IPS-NIHi7 (cell line): Measurements from ENCODE around the gene LTO1.

ENCODE experiments used
- DNase-seq: peaks from one replicate; pipeline ENCODE4 v3.0.0; 2012; ENCODE audit warnings: mixed read lengths; ENCODE audit errors: extremely low spot score

LTO1 gene

GRCh38 chr11:69657911-69658625 lies 17.1 kb downstream of the LTO1 start:
- DNase-seq = peak; percentile 78

- no peak for DNase-seq
These were observed 17.7 kb downstream of the LTO1 start for GRCh38 chr11:69657456-69657910.

GRCh38 chr11:69656536-69657455 lies 18.4 kb downstream of the LTO1 start:
- no peak for DNase-seq

DNA sequence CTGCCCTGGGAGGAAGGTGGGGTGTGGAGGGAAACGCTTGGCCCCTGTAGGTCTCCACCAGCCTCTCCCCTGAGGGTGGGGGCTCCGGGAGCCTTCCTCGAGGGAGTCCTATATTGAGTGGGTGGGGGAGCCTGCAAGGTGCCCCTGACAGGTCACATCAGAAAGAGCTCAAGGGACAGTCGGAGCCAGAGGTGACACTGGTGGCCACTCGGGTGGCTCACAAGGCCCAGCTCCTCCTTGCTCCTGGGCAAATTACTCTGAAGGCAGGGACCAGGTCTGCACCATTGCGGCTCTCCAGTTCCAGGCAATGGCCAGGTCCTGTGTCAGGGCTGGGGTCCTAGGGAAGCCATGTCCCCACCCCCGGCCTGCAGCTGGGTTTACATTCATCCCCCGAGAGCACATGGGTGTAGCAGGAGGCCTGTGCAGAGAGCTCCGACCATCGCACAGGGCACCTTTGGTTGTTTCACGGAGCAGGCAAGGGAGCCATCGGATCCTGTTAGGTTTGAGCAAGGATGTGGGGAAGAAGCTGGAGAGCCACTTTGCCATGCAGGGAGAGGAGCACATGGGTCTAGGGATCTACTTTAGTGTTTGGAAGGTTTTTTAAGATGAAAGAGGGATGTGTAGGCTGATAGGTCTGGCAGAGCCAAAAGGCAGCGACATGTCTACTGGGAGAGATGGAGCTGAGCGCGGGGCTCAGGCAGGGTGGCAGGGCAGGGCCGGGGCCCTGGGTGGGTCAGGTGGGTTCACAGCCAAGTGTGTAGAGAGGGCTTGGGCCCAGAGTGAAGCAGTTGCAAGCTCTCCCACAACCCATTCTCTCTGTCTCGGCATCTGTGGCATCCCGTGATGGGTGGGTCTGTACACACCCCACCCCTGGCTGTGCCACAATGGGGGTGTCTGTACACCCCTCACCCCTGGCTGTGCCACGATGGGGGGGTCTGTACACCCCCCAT lies 19.4 kb downstream of the LTO1 start:
- DNase-seq = no peak

DNA sequence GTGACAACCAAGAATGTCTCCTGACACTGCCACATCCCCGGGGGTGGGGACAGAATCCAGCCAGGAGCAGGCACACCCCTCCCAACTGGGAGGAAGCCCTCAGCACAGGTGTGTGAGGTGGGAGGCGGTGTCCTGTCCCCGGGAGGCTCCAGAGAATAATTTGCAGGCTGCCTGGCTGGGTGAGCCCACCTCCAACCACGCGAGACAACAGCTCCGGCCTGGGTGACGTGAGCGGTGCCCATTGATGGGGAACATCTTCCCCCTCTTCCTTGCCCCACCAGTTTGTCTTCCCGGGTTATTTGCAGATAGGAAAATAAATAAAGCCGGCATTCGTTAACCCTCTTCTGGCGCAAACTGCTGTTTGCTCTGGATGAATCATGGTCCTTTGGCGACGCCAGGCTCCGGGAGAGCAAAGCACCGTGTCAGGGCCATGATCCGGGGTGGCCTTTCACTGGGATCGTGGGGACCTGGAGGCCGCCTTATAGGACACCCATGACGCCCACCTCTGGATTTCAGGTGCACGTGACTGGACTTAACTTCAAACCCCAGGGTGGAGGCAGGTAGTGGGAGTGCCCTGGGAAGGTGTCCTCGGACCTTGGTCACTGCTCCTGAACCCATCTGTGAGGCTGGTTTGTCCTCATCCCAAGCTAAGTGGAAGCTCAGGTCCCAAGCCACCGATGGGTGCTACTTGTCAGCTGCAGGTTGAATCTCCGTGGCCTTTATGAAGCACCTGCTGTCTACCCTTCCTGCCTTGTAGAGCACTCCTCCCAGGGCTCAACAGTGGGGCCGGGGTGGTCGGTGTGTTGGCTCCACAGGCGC lies 20.3 kb downstream of the LTO1 start:
- DNase-seq = no peak

GRCh38 chr11:69654001-69654659 lies 21.0 kb downstream of the LTO1 start:
- DNase-seq = no peak

DNA sequence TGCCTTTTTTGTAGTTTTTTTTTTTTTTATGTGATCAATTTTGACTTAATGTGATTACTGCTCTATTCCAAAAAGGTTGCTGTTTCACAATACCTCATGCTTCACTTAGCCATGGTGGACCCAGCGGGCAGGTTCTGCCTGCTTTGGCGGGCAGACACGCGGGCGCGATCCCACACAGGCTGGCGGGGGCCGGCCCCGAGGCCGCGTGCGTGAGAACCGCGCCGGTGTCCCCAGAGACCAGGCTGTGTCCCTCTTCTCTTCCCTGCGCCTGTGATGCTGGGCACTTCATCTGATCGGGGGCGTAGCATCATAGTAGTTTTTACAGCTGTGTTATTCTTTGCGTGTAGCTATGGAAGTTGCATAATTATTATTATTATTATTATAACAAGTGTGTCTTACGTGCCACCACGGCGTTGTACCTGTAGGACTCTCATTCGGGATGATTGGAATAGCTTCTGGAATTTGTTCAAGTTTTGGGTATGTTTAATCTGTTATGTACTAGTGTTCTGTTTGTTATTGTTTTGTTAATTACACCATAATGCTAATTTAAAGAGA lies 21.7 kb downstream of the LTO1 start:
- DNase-seq = no peak

DNA sequence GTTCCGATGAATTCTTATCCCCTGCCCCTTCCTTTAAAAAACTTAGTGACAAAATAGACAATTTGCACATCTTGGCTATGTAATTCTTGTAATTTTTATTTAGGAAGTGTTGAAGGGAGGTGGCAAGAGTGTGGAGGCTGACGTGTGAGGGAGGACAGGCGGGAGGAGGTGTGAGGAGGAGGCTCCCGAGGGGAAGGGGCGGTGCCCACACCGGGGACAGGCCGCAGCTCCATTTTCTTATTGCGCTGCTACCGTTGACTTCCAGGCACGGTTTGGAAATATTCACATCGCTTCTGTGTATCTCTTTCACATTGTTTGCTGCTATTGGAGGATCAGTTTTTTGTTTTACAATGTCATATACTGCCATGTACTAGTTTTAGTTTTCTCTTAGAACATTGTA lies 22.2 kb downstream of the LTO1 start:
- DNase-seq = no peak

DNA sequence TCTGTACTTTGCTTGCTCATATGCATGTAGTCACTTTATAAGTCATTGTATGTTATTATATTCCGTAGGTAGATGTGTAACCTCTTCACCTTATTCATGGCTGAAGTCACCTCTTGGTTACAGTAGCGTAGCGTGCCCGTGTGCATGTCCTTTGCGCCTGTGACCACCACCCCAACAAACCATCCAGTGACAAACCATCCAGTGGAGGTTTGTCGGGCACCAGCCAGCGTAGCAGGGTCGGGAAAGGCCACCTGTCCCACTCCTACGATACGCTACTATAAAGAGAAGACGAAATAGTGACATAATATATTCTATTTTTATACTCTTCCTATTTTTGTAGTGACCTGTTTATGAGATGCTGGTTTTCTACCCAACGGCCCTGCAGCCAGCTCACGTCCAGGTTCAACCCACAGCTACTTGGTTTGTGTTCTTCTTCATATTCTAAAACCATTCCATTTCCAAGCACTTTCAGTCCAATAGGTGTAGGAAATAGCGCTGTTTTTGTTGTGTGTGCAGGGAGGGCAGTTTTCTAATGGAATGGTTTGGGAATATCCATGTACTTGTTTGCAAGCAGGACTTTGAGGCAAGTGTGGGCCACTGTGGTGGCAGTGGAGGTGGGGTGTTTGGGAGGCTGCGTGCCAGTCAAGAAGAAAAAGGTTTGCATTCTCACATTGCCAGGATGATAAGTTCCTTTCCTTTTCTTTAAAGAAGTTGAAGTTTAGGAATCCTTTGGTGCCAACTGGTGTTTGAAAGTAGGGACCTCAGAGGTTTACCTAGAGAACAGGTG lies 23.1 kb downstream of the LTO1 start:
- DNase-seq = no peak

DNA sequence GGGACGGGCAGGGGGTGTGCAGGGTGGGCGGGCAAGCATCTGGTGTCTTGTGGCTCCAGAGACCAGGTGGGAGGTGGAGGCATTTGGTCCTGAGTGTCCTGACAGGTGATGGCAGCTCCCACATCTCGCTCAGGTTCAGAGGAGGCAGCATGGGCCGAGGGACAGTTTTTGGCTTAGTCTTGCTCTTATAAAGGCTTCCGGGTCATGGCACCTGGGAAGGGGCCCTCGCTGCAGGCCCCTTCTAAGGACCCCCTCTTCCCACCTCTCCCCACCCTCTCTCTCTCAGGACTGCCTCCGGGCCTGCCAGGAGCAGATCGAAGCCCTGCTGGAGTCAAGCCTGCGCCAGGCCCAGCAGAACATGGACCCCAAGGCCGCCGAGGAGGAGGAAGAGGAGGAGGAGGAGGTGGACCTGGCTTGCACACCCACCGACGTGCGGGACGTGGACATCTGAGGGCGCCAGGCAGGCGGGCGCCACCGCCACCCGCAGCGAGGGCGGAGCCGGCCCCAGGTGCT lies 24.3 kb downstream of the LTO1 start:
- no peak for DNase-seq

DNA sequence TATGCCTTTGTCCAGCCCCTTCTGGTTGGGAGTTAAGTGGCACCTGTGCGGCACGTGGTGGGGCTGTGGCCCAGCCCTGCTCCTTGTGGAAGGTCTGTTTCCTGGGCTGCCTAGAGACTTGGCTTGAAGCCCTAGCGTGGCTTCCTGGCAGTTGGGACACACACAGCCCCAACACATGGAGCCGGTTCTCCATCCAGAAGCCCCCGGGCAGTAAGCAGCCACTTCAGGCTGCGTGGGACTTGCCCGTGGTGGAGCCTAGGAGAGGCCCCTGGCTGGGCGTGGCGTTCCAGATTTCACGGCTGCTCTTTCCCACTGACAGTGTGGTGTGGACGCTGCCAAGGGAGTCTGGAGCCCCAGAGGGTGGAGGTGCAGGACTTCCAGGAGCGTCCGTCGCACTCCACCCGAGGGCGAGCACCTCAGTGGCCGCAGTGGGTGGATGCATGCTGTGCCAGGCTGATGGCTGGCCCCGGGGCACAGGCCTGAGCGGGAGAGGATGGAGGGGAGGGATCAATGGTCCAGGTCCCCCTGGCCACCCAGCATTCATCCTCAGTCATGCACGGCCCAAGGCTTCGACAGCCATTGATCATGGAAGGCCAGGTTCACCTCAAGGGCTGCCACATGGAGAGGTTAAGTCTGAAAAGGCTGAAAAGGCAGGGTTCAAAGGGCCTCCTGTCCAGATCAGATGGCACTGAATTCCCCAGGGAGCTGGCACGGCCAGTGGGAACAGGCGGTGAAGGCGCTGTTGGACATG lies 24.9 kb downstream of the LTO1 start:
- DNase-seq = no peak

DNA sequence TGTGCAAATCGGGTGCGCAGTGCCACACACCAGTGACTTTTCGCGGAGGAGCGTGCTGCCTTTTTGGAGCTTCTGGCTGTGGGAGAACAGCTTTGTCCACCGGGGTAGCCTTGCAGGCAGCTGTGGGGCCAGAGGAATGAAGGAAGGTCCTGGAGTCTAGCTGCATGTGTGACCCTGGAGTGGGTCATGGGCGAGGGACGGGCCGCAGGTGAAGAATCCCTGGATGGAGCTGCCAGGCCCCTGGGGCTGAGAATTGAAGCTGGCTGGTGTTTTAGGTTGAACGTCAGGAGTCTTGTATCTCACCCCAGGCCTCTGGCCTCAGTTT lies 25.6 kb downstream of the LTO1 start:
- DNase-seq = no peak

DNA sequence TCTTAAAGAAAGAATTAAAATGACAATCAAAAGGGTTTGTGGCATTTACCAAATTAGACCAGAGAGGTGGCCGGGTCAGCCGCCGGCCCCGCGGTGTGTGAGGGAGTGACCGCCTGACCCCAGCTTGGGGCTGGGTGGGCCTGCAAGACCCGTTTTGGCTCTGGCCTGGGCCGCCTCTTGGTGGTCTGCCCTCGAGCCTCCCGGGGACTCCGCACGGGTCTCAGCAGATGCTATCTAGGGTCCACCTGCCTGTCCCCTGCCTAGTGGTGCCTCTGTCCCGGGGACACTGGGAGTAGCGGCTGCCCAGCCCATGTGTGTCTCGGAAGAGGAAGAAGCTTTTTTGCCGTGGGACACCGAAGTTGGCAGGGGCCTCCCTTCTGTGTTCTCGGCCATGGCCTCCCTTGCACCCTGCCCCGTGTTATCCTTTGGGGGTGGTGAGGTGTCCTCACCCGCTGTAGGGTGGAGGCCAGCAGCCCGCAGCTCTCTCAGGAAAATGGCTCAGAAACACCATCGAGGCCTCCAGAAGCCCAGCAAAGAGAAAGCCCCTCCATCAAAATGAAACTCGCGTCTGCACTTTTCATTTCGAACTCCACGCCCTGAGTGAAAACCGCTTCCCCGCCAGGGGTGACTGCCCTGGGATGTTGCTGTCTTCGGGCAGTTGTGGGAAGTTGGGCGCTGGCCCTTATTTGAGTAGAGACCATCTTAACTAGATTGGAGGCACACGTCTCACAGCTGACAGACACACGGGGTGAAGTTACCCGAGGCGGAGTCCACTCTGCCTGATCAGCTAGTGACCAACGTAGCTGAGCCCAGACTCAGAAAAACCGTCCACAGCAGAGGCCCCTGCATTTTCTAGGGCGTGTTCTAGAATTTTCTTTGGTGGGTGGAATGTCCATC lies 26.2 kb downstream of the LTO1 start:
- DNase-seq = no peak

DNA sequence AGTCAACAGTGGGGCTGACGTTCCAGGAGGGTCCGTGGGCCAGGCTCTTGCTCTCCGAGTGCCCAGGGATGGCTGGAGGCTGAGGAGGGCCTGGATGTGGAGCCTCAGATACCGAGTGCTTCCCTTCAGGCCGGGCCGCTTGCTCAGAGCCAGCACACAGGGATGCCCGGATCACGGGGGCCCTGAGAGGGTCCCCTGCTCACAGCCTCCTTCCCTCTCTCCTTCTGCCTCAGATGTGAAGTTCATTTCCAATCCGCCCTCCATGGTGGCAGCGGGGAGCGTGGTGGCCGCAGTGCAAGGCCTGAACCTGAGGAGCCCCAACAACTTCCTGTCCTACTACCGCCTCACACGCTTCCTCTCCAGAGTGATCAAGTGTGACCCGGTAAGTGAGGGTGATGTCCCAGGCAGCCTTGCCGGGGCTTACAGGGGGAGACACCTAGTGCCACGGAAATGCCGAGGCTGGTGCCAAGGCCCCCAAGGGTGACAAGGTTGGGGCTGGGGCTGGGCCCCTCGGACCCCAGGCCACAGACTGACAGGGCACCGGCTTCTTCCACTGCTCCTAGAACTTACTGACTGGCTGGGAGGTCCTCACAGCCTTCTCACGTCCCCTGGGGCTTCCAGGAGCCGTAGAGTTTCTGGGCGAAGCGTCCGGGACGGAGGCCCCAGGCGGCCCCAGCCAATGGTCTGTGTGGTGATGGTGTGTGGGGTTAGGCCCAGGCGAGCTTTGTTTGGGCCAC lies 27.2 kb downstream of the LTO1 start:
- DNase-seq = no peak

- no peak for DNase-seq
These were observed 27.8 kb downstream of the LTO1 start for GRCh38 chr11:69647390-69647748.

DNA sequence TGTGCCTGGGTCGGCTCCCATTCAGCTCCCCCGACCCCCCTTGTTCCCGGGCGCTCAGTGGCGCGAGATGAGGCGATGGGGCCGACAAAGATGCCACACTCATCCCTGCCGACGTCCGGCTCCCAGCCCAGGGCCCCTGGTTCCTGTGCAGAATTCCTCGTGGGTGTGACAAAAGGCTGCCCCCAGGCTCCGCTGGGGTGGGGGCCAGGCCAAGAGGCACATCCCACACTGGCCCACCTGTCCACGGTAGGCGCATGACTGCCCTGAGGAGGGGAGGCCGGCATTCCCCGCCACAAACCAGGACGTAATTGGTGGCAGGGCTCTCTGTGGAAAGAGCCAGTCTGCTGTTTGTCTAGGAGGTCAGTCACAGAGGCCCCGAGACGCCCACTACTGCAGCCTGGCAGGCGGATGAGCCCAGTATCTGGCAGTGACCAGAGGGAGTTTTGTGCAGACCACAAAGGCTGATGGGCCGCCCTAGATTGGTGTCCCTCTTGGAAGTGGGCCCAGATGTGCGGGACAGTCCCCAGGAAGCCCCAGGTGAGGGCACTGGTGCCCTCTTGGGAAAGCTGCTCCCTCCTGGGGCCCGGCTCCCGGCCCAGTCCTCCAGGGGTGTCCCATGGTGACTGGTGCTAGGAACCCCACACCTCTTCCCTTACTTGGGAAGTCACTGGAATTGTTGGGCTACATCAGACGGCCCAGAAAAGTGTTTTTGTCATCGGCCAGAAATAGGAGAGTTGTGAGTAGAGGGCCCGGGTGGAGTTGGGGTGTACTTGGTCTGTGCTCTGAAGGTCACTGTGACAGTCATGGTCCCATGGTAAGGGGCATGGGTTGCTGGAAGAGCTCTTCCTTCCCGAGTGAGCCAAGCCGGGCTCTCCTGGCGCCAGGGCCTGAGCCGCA lies 28.4 kb downstream of the LTO1 start:
- DNase-seq = no peak
